ENCODE measurements around the gene HMOX2.

The HMOX2 gene

GRCh38 chr16:4524571-4524970 lies 48.4 kb downstream of the HMOX2 start:
- no peak for TF ChIP-seq ZFX (IDR thresholded peaks at IDR 0.05; ENCODE audit: borderline replicate concordance)
- TF ChIP-seq CTCF (IDR thresholded peaks at IDR 0.05) = no peak
- no peak overlapping the region for H3K27ac ChIP-seq

- no peak overlapping the region for H3K27ac ChIP-seq
- TF ChIP-seq CTCF (IDR thresholded peaks at IDR 0.05) (no peak), ZFX (IDR thresholded peaks at IDR 0.05; ENCODE audit: borderline replicate concordance) (no peak)
Observed at GRCh38 chr16:4525069-4525468, 48.9 kb downstream of the HMOX2 start.

- TF ChIP-seq CTCF (IDR thresholded peaks at IDR 0.05) = no peak
- TF ChIP-seq ZFX (IDR thresholded peaks at IDR 0.05; ENCODE audit: borderline replicate concordance) = no peak
- H3K27ac ChIP-seq = no peak overlapping the region
Observed at GRCh38 chr16:4525634-4526277, 49.6 kb downstream of the HMOX2 start.

- no peak overlapping the region for H3K27ac ChIP-seq
- TF ChIP-seq CTCF (IDR thresholded peaks at IDR 0.05) (no peak), ZFX (IDR thresholded peaks at IDR 0.05; ENCODE audit: borderline replicate concordance) (no peak)
Observed at GRCh38 chr16:4529085-4530060, 53.2 kb downstream of the HMOX2 start.

- no peak overlapping the region for H3K27ac ChIP-seq
- TF ChIP-seq CTCF (IDR thresholded peaks at IDR 0.05) (no peak), ZFX (IDR thresholded peaks at IDR 0.05; ENCODE audit: borderline replicate concordance) (no peak)
Observed at GRCh38 chr16:4531811-4532210, 55.6 kb downstream of the HMOX2 start.

- no peak for TF ChIP-seq ZFX (IDR thresholded peaks at IDR 0.05; ENCODE audit: borderline replicate concordance)
- TF ChIP-seq CTCF (IDR thresholded peaks at IDR 0.05) = no peak
Observed at GRCh38 chr16:4532238-4532637, 56.0 kb downstream of the HMOX2 start.

GRCh38 chr16:4533490-4533889 lies 57.3 kb downstream of the HMOX2 start:
- no peak overlapping the region for H3K27ac ChIP-seq
- TF ChIP-seq ZFX (IDR thresholded peaks at IDR 0.05; ENCODE audit: borderline replicate concordance) (no peak), CTCF (IDR thresholded peaks at IDR 0.05) (no peak)

More at GRCh38 chr16:4532238-4532637, 56.0 kb downstream of the HMOX2 start:
- H3K27ac ChIP-seq = no peak overlapping the region
